ENCODE data around the gene APOBEC3G.
"Not testable (repeated sequence)": the region's sequence is repeated elsewhere in the genome, so short reads cannot be mapped to it uniquely, and the experiment has no call there.

APOBEC3G gene

DNA sequence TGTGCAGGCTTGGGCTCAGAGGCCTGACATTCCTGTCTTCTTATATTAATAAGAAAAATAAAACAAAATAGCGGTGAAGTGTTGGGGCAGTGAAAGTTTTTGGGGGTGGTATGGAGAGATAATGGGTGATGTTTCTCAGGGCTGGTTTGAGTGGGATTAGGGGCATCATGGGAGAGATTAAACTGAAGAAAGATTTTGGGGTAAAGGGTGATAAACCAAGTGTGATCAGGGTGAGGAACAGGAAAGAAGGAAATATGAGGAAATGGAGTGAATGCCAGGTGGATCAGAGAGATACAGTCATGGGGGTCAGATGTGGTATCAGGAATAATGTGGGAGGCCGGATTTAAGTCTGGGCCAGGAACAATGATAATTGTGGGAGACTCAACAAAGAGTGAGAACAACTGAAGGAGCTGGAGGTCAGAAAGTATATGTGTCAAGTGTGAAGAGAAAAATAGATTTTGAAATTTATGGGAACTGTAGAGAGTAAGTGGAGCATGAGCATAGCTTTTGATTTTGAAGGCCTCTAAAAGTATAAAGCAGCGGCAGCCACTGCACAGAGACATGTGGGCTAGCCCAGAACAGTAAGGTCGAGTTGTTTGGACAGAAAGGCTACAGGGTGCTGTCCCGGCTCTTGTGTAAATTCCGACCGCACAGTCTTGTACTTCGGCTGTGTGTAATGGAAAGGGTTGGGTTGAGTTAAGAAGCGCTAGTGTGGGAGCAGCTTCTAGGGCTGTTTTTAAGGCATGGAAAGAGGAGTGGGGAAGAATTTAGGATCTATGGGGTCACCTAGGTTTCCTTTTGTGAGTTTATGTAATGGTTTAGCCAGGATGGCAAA, 10.4 kb upstream of the APOBEC3G start:
- not testable (repeated sequence) for DNase-seq (ENCODE audit: extremely low read depth in 1 of 2, low read depth in 1 of 2)

DNA sequence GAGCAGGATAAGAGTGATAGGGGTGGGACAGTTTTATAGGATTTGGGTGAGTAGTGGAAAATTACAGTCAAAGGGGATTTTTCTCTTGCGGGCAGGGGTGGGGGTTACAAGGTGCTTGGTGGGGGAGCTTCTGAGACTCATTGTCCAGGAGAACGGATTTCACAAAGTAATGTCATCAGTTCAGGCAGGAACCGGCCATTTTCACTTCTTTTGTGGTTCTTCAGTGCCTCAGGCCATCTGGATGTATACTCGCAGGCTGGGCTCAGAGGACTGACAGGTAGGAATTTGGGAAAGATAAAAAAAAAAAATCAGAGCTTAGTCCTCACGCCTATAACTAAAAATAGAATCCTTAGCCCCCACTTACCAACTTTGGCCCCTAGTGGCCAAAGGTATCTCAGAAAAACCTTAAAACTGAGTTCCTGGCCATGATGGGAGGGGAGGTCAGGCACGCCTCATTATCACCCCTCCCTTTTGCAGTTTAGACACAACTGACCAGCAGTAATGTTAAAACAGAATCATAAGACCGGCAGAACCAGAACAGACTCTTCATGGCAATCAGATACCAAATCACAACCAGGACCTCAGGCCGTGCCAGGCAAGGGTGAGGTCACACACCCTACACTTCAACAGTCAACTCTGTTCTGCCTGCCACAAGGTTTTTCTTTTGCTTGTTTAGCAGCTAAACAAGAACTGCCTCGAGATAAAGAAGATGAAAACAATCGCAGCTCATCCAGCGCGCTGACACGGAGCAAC, 8.9 kb upstream of the APOBEC3G start:
- DNase-seq (ENCODE audit: extremely low read depth in 1 of 2, low read depth in 1 of 2): no peak

DNA sequence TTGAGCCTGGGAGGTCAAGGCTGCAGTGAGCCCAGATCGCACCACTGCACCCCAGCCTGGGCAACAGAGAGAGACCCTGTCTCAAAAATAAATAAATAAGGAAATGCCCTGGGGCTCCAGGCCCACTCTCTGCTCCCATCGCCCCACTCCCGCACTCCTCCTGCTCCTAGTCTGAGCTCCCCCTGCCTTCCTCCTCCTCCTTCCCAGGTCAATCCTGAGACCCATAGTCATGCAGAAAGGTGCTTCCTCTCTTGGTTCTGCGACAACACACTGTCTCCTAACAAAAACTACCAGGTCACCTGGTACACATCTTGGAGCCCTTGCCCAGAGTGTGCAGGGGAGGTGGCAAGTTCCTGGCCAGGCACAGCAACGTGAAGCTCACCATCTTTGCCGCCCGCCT, 6.9 kb upstream of the APOBEC3G start:
- no peak for DNase-seq (ENCODE audit: extremely low read depth in 1 of 2, low read depth in 1 of 2)

DNA sequence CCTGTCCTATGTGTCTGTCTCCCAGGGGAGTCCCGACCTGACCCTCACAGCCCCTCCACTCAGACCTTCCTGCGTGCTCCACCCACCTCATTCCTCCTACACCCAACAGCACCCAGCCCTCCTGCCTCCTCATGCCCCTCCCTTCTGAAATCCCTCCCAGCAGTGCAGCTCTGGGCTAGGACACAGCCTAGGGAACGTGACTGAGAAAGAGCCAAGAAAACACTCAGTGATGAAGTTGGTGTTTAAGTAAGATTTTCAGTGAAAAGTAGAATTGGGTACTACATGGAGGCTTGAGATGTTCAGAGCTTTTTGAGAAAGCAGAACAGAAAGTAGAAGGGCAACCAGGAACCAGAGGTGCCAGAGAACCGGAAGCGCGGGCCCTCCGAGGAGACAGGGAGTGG, 4.5 kb upstream of the APOBEC3G start:
- DNase-seq (ENCODE audit: extremely low read depth in 1 of 2, low read depth in 1 of 2): not testable (repeated sequence)

DNA sequence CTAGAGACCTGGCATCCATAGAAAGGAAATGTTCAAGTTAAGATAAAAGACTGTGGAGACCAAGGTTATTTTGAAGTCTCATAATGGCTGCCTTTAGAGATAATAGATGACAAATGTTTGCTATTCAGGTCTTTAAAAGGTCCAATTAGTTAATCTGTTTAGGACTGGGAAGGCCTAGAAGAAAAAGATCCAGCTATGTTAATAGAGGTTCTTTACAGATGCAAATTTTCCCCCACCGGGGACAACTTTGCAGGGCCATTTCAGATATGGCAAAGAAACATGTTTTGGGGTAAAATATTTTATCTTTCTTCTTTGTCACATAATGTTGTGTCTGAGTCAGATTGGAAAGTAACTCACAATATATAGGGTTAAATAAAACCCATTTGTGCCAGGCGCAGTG, 3.1 kb upstream of the APOBEC3G start:
- no peak for DNase-seq (ENCODE audit: extremely low read depth in 1 of 2, low read depth in 1 of 2)

DNA sequence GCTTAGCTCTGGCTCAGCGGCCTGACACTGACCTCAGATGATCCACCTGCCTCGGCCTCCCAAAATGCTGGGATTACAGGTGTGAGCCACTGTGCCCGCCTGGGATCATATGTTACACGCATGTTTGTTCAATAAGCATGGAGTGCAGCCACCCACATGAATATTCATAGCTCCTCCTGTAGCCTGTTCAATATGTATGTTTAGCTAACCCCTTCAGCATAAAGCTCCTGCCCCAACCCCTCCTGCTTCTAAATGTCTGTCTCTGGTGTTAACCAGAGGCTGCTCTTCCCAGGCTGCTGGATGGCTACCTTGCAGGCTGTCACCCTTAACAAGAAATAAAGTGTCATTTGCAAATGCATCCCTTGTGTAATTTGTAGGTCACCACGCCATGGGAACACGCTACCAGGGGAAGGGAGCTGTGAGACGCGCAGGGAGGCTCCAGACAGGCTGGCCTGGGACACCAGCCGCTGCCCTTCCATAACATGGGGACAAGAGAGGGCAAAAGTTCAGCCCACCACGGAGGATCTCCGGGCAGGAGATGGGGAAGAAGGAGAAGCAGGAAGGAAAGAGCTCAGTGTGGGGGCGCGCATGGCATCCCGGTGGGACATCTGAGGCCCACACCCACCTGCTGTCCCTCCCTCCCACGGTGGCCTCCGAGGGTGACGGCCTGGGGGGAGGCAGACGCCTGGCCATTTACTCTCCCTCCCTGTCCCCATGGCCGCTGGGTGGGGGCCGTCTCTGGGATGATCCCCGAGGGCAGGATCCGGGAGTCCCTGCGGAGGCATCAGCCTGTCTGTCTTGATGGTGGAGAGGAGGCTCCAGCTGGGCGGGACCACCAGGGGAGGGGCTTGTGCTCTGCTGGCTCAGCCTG, 685 bp upstream of the APOBEC3G start:
- not testable (repeated sequence) for DNase-seq (ENCODE audit: extremely low read depth in 1 of 2, low read depth in 1 of 2)

DNA sequence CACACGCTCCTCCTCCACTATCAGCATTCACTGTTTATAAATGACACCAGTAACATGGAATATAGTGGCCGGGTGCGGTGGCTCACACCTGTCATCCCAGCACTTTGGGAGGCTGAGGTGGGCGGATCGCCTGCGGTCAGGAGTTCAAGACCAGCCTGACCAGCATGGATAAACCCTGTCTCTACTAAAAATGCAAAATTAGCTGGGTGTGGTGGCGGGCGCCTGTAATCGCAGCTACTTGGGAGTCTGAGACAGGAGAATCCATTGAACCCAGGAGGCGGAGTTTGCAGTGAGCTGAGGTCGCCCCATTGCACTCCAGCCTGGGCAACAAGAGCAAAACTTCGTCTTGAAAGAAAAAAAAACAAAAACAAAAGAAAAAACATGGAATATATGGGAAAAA, 837 bp downstream of the APOBEC3G start:
- not testable (repeated sequence) for DNase-seq (ENCODE audit: extremely low read depth in 1 of 2, low read depth in 1 of 2)

DNA sequence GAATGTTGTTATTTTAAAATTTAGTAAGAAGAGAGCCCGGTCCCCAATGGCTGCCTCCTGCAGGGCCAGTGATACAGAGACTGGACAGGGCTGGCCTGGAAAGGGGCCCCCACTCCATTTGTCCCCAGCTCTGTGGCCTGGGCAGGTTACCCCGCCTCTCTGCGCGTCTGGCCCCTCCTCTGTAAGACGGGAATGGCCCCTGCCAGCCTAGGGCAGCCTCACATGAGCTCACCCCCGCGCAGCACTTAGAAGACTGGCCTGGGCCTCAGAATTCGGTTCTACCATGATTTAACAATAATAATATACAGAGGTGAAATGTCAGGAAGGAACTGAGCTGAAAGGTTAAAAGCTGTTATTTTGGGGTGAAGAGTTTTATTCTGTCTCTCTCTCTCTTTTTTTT, 1.3 kb downstream of the APOBEC3G start:
- DNase-seq (ENCODE audit: extremely low read depth in 1 of 2, low read depth in 1 of 2): no peak

DNA sequence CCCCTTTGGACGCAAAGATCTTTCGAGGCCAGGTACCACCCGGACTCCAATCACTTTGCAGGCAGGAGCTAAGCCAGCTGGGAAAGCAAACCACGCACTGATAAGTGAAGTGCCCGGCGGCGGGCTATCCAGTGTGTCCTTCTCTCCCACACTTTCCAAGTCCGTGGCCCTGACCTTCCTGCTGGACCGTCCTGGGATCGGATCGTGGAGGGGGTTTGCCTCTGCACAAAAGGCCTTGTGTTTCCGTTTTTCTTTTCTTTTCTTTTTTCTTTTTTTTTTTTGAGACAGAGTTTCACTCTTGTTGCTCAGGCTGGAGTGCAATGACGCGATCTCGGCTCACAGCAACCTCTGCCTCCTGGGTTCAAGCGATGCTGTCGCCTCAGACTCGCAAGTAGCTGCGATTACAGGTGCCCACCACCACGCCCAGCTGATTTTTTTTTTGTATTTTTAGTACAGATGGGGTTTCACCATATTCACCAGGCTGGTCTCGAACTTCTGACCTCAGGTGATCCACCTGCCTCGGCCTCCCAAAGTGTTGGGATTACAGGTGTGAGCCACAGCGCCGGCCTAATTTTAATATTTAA, 2.1 kb downstream of the APOBEC3G start:
- DNase-seq (ENCODE audit: extremely low read depth in 1 of 2, low read depth in 1 of 2): not testable (repeated sequence)

DNA sequence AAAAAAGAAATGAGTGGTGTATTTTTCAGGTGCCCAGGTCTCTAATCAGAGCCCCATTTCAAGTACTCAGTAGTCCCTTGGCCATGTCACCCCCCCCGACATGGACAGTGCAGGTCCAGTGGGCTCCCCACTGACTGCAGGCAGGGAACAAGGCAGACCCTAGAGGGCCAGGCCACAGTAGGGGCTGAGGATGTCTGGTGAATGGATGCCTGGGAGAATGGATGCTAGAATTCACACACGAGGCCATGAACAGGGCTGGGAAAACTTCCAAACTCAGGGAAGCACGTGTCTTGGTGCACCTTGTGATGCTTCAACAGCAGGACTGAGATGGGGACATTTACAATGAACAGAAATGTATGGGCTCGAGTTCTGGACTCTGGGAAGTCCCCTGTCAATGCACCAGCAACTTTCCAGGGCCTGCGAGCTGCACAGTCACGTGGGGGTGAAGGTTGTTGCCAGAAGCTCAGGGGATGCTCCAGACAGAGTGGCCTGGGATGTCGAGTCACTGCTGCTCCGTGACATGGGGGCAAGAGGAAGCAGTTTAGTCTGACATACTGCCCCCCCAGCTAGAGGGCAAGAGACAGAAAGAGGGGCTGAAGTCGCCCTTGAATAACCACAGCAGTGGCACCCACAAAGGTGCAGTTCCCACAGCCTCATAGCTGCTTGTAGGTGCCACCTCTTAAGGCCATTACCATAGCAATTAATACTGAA, 3.1 kb downstream of the APOBEC3G start:
- no peak for DNase-seq (ENCODE audit: extremely low read depth in 1 of 2, low read depth in 1 of 2)

DNA sequence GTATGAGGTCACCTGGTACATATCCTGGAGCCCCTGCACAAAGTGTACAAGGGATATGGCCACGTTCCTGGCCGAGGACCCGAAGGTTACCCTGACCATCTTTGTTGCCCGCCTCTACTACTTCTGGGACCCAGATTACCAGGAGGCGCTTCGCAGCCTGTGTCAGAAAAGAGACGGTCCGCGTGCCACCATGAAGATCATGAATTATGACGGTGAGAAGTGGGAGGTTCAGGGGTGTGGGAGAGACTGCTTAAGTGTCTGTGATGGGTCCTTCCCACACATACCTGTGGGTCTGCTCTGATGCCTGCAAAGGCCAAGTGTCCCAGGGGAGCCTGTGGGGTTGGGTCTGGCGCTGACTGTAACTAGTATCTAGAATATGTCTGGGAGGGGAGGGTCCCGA, 3.9 kb downstream of the APOBEC3G start:
- no peak for DNase-seq (ENCODE audit: extremely low read depth in 1 of 2, low read depth in 1 of 2)

DNA sequence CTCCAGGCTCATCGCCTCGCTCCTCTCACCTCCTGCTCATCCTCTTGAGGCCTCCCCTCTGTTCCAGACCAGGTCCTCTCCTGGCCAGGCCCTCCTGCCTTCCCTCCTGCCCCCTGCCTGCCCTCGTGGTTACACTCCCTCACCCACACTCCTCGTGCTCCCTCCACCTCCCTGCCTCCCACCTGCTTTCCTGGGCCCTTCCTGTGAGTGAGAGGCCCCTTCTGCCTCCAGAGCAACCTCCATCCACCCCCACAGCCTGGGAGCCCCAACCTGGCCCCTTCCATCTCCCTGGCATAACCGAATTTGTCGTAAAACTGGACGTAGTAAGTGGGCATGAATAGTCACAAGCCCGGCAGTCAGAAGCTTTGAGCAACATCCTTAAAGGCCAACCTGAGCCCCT, 4.5 kb downstream of the APOBEC3G start:
- DNase-seq (ENCODE audit: extremely low read depth in 1 of 2, low read depth in 1 of 2): no peak

DNA sequence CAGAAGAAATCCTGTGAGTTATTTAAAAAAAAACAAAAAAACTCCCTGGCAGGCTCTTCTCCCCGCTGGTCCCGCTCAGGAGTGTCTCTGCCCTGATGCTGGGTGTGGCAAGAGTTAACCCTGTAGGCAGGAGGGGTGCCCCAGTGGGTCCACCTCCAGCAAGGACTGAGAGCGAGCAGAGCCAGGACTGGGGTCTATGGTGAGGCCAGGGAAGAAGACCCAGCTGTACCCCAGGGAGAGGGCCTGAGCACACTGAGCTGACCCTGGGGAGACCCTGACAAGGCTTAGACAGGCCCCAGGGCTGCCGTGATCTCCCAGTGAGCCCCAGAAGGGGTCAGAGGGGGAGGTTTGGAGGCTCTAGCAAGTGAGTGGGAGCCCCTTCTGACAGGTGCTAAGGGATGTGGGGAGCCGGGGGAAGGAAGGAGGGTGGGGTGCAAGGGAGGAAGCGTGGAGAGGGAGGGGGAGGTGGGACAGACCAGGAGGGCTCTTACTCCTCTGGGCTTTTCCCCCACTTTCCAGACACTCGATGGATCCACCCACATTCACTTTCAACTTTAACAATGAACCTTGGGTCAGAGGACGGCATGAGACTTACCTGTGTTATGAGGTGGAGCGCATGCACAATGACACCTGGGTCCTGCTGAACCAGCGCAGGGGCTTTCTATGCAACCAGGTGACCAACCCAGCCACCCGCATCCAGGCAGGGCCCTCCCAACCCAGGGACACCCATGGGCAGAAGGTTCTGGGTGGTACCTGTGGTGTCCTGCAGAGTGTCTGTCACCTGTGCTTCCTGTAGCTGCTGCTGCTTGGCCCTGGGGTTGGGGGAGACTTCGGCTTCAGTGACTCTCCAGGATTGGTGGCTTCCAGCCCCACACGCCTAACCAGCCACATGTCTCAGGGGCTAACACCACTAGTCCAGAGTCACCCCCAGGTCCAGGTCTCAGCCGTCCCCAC, 6.4 kb downstream of the APOBEC3G start:
- DNase-seq (ENCODE audit: extremely low read depth in 1 of 2, low read depth in 1 of 2): no peak

DNA sequence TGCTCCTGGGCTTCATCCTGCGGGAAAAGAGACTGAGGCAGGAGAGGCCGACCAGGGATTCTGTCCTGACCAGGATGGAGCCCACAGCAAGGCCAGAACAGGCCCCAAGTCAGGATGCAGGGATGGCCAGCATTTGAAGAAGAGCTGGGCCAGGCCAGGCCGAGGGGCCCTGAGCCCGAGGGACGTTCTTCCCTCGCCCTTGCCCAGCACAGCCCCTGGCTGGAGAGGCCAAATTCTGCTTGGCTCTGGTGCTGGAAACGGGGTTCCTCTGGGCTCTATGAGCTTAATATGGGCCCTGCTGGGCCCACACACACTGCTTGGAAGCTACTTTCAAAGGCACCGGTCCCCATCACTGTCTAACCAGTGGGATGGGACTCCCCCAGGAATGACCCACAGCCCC, 7.6 kb downstream of the APOBEC3G start:
- no peak for DNase-seq (ENCODE audit: extremely low read depth in 1 of 2, low read depth in 1 of 2)

DNA sequence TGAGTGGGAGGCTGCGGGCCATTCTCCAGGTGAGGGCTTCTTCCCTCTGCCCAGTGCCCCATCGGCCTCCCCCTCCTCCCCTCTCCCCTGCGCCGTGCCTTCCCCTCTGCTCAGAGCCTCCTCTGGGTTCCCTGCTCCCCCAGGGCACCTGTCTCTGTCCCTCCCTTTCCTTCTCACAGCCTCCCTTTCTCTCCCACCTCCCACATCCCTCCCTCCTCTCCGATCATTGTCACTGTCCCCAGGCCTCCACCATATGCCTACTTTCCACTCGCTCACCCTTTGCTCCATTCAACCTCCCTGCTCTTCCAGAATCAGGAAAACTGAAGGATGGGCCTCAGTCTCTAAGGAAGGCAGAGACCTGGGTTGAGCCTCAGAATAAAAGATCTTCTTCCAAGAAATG, 10.0 kb downstream of the APOBEC3G start:
- no peak for DNase-seq (ENCODE audit: extremely low read depth in 1 of 2, low read depth in 1 of 2)

DNA sequence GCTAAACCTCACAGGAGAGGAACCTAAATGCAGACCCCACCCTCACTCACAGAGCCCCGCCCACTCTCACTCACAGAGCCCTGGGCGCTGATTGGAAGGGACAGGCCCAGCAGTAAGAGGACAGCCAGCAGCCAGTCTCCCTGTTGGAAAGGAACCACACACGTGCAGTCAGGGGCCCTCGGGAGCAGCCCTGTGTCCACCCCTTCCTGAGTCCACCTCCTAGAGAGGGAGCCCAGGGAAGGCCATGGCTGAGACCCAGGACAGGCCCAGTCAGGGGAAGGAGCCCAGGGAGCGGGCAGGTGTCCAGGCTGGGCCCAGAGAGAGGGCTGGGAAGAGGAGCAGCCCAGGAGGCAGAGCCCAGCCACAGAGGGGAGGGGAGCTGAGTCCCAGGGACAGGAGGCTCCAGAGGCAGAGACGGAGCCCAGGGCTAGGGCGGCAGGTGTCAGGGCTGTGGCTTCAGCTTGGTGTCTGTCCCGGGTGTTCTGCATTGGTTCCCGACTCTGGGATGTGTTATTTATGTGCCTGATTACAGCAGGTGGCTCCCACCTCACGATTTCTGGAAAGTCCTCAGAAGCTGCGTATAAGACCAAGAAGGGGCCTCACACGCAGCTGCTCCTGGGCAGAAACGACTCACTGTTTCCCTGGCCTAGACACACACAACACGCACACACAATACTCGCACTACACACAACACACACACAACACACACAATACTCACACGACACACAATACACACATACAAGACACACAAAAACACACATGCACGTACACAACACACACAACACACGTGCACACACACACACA, 11.0 kb downstream of the APOBEC3G start:
- DNase-seq (ENCODE audit: extremely low read depth in 1 of 2, low read depth in 1 of 2): no peak

DNA sequence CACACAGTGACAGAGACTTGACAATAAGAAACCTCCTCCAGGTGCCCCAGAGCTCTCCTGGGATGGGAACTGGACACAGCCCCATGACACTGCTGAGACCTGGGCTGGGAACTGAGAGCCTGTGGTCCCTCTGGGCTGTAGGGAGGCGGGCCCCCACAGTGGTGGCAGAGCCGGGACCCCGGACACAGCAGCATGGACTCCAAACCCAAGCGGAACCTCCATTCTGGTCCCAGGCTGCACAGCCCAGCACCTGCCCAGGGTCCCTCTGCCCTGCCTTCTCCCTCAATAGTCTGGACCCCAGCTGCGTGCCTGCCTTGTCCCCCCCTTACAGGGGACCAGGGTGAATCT, 11.6 kb downstream of the APOBEC3G start:
- DNase-seq (ENCODE audit: extremely low read depth in 1 of 2, low read depth in 1 of 2): no peak

DNA sequence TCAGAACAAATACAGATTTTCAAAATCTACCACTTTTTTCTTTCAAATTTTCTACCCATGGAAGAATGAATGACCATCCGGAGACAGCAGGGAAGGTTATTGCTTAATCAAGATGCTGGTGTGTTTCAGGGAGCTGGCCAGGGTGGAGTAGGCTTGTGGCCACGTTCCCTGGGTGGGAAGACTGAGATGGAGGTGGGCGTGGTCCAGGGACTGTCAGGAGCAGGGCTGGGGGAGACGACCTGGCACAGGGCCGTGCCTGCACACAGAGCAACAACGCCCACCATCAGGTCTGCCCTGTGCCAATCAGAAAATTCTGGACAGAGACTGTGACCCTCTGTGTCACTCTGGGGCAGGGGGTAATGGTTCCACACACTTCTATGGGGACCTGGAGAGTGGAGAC, 12.9 kb downstream of the APOBEC3G start:
- DNase-seq (ENCODE audit: extremely low read depth in 1 of 2, low read depth in 1 of 2): no peak

Measured in stimulated activated CD8-positive, alpha-beta memory T cell treated with anti-CD3 and anti-CD28 coated beads, Interleukin-7, amount 100 ng/mL, for 48 hours (primary cell).